Type B pancreatic cell (in vitro differentiated cells): ENCODE results near the gene TRANK1. TPM values are rescaled to one million over a fixed set of nuclear protein-coding genes. Genes with fewer than 3 reads are reported as not detected.

Source experiments
- DNase-seq: peaks from one replicate; pipeline ENCODE4 v3.0.0; 2021; ENCODE audit warnings: mixed read lengths; ENCODE audit not compliant: unreplicated experiment; ENCODE audit errors: extremely low spot score
- H3K27ac Mint-ChIP-seq: 2 replicates; pipeline ENCODE4 v1.8.0; 2021; ENCODE audit warnings: mild to moderate bottlenecking, mixed read lengths
- H3K27me3 Mint-ChIP-seq: 2 replicates; pipeline ENCODE4 v1.8.0; 2021; ENCODE audit warnings: mixed read lengths
- H3K36me3 Mint-ChIP-seq: 2 replicates; pipeline ENCODE4 v1.8.0; 2021; ENCODE audit warnings: mixed read lengths
- H3K4me1 Mint-ChIP-seq: one replicate; pipeline ENCODE4 v1.8.0; 2021; ENCODE audit warnings: mixed read lengths; ENCODE audit not compliant: unreplicated experiment
- H3K4me3 Mint-ChIP-seq: 2 replicates; pipeline ENCODE4 v1.8.0; 2021; ENCODE audit warnings: mild to moderate bottlenecking, mixed read lengths
- H3K9me3 Mint-ChIP-seq: 2 replicates; pipeline ENCODE4 v1.8.0; 2021; ENCODE audit warnings: mixed read lengths
- total RNA-seq: library from RNA; stranded (reverse); gene quantifications from 2 replicates; pipeline ENCODE4 v1.2.1, GENCODE V29; 2021; ENCODE audit warnings: low replicate concordance
- TF ChIP-seq, protein P1 (sequence below): fragments of 200-600 bp; sonication (generic); conservative IDR thresholded peaks from 2 replicates; pipeline ENCODE4 v1.5.0; 2021; ENCODE audit warnings: antibody characterized with exemption, mild to moderate bottlenecking

Gene TRANK1
- total RNA-seq, 1 donor from 2014 or later: 18.0 TPM

DNA sequence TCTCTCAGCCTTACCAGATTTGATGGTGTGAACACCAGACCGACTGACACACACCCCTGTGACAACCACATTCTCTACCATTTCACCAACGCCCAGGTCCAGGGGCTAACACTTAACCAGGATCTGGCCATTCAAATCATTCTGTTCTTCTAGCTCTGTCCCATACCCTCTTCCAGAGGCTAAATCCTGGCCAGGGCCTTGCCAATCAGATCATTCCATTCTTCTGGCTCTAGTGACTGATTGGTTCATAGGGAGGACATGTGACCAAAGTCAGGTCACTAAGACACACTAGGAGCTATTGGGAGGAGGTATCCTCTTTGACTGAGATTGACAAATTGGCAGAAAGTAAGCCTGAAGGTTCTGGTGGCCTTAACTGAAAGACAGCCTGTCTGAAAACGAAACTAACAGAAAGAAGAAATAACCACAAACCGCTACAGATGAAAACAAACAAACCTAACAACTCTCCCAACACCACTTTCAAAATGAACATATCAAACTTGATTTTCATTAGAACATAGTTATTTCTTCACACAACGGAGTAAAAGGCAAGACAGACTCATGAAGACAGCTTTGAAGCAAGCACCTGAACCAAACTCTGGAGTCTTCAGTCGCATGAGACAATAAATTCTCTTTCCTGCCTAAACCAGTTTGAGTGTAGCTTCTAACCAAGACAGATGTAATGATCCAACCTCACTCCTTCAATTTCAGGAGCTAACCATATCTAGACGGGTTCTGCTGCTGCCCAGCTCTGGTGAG lies 68.5 kb downstream of the TRANK1 start:
- no peaks in the 10 kb centered on the region for H3K36me3 Mint-ChIP-seq
- no peak overlapping the region for H3K4me3 Mint-ChIP-seq
- no peaks in the 10 kb centered on the region for H3K9me3 Mint-ChIP-seq
- H3K27ac Mint-ChIP-seq: no peak overlapping the region
- H3K4me1 Mint-ChIP-seq: peaks cover 14% of the 10 kb centered on the region
- H3K27me3 Mint-ChIP-seq: no peaks in the 10 kb centered on the region
- no peak for DNase-seq
- TF ChIP-seq, protein P1, sequence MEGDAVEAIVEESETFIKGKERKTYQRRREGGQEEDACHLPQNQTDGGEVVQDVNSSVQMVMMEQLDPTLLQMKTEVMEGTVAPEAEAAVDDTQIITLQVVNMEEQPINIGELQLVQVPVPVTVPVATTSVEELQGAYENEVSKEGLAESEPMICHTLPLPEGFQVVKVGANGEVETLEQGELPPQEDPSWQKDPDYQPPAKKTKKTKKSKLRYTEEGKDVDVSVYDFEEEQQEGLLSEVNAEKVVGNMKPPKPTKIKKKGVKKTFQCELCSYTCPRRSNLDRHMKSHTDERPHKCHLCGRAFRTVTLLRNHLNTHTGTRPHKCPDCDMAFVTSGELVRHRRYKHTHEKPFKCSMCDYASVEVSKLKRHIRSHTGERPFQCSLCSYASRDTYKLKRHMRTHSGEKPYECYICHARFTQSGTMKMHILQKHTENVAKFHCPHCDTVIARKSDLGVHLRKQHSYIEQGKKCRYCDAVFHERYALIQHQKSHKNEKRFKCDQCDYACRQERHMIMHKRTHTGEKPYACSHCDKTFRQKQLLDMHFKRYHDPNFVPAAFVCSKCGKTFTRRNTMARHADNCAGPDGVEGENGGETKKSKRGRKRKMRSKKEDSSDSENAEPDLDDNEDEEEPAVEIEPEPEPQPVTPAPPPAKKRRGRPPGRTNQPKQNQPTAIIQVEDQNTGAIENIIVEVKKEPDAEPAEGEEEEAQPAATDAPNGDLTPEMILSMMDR: no peak

DNA sequence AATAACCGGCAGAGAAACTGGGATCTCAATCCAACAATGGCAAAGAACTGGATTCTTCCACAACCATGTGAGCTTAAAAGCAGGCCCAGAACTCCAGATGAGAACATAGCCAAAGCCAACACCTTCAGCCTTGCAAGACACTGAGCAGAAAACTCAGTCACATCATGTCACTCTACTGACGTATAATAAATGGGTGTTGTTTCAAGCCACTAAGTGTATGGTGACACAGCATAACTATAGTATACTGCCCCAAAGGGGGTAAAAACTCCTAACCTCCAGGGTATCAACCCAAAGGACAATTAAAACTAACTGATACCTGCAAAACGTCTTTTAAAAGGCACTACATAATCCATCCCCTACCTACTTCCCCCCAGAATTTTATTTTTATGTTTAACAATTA lies 69.5 kb downstream of the TRANK1 start:
- Mint-ChIP-seq H3K9me3 (no peaks in the 10 kb centered on the region), H3K36me3 (no peaks in the 10 kb centered on the region), H3K4me1 (peaks cover 14% of the 10 kb centered on the region), H3K27me3 (no peaks in the 10 kb centered on the region), H3K4me3 (no peak overlapping the region), H3K27ac (no peak overlapping the region)
- DNase-seq: no peak
- TF ChIP-seq, protein P1: no peak

- Mint-ChIP-seq H3K9me3 (no peaks in the 10 kb centered on the region), H3K27ac (no peak overlapping the region), H3K27me3 (no peaks in the 10 kb centered on the region), H3K4me3 (no peak overlapping the region), H3K4me1 (peaks cover 14% of the 10 kb centered on the region), H3K36me3 (no peaks in the 10 kb centered on the region)
- TF ChIP-seq, protein P1: no peak
- no peak for DNase-seq
These were observed 70.4 kb downstream of the TRANK1 start for GRCh38 chr3:36874424-36874823.

- H3K4me3 Mint-ChIP-seq: no peak overlapping the region
- H3K9me3 Mint-ChIP-seq: no peaks in the 10 kb centered on the region
- no peaks in the 10 kb centered on the region for H3K36me3 Mint-ChIP-seq
- TF ChIP-seq, protein P1: no peak
- DNase-seq: no peak
- H3K27me3 Mint-ChIP-seq: no peaks in the 10 kb centered on the region
- no peak overlapping the region for H3K27ac Mint-ChIP-seq
- peaks cover 14% of the 10 kb centered on the region for H3K4me1 Mint-ChIP-seq
These were observed 73.3 kb downstream of the TRANK1 start for GRCh38 chr3:36871379-36872126.

GRCh38 chr3:36868614-36869436 lies 76.0 kb downstream of the TRANK1 start:
- Mint-ChIP-seq H3K36me3 (no peaks in the 10 kb centered on the region), H3K27me3 (no peaks in the 10 kb centered on the region), H3K9me3 (no peaks in the 10 kb centered on the region), H3K4me1 (no peaks in the 10 kb centered on the region), H3K4me3 (no peak overlapping the region), H3K27ac (no peak overlapping the region)
- TF ChIP-seq, protein P1: peak; percentile 92
- no peak for DNase-seq
